Astrocyte (in vitro differentiated cells and primary cell): ENCODE results near the gene FZR1.

Experiments
- CTCF ChIP-seq: IDR thresholded peaks from 2 replicates; pipeline ENCODE4 v1.5.1; 2011; ENCODE audit warnings: low read depth, mild to moderate bottlenecking, inconsistent platforms, low read length, moderate library complexity; ENCODE audit not compliant: insufficient read depth
- EZH2 ChIP-seq: IDR thresholded peaks from 2 replicates; pipeline ENCODE4 v1.6.1; 2012; ENCODE audit warnings: mild to moderate bottlenecking, low read length, inconsistent platforms; ENCODE audit not compliant: insufficient read depth

GRCh38 chr19:3556978-3557460 lies 50.9 kb downstream of the FZR1 start:
- TF ChIP-seq CTCF, result no peak
- TF ChIP-seq EZH2, result no peak
